SK-N-MC (cell line): Measurements from ENCODE around the gene PSMD1.
"Not testable (repeated sequence)": the region's sequence is repeated elsewhere in the genome, so short reads cannot be mapped to it uniquely, and the experiment has no call there.

ENCODE experiments used
- DNase-seq: peaks from one replicate; pipeline ENCODE4 v3.0.0-alpha.2; 2011; ENCODE audit warnings: low read depth, low spot score
- H3K27ac ChIP-seq: fragments of 200-600 bp; sonication (generic); 2 replicates; pipeline ENCODE4 v1.5.1; 2016; ENCODE audit warnings: mixed run types
- H3K36me3 ChIP-seq: fragments of 200-600 bp; sonication (generic); 2 replicates; pipeline ENCODE4 v1.6.1; 2017; ENCODE audit warnings: antibody characterized with exemption, low read length, mixed read lengths; ENCODE audit not compliant: insufficient read depth
- H3K4me3 ChIP-seq: fragments of 200-600 bp; sonication (generic); 2 replicates; pipeline ENCODE4 v1.5.1; 2016
- H3K9ac ChIP-seq: fragments of 200-600 bp; sonication (generic); 2 replicates; pipeline ENCODE4 v1.8.0; 2017; ENCODE audit warnings: mixed run types, mixed read lengths; ENCODE audit not compliant: insufficient read length
- H3K9me3 ChIP-seq: fragments of 200-600 bp; sonication (generic); 2 replicates; pipeline ENCODE4 v1.6.1; 2017; ENCODE audit warnings: low read depth, mild to moderate bottlenecking, antibody characterized with exemption, low read length, moderate library complexity, mixed read lengths
- EZH2 ChIP-seq: fragments of 200-600 bp; sonication (generic); IDR thresholded peaks from one replicate; pipeline ENCODE4 v1.6.1; 2017; ENCODE audit warnings: antibody characterized with exemption
- FOXP2 ChIP-seq: optimal IDR thresholded peaks from 2 replicates; pipeline ENCODE3; 2011; ENCODE audit warnings: mild to moderate bottlenecking, moderate library complexity; ENCODE audit not compliant: insufficient read depth; ENCODE audit errors: extremely low read length, control extremely low read depth
- POLR2AphosphoS5 ChIP-seq: IDR thresholded peaks from 2 replicates; pipeline ENCODE4 v1.6.1; 2012; ENCODE audit warnings: mild to moderate bottlenecking, low read depth, low read length, borderline replicate concordance

Gene PSMD1

DNA sequence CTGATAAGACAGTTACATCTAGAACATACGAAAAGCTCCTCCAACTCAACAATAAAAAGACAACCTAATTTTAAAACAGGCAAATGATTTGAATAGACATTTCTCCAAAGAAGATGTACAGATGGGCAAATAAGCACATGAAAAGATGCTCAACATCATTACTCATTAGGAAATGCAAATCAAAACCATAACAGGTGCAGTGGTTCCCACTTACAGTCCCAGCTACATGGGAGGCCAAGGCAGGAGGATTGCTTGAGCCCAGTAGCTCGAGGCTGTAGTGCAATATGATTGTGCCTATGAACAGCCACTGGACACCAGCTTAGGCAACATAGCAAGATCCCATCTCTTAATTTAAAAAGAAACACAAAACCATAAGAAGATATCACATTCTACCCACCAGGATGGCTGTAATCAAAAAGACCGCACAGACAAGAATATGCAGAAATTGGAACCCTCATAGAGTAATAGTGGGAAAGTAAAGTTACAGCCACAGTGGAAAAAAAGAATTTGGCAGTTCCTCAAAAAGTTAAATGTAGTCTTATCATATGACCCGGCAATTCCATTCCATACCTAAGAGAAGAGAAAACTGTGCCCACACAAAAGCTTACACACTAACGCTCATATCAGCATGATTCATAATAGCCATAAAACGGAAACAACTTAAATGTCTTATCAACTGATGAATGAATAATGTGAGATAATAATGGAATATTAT is 111.2 kb downstream of the PSMD1 start:
- Histone ChIP-seq H3K9ac (no peak overlapping the region), H3K27ac (no peak overlapping the region), H3K36me3 (peaks cover 90% of the 10 kb centered on the region), H3K9me3 (no peaks in the 10 kb centered on the region), H3K4me3 (no peak overlapping the region)
- TF ChIP-seq FOXP2 (no peak), EZH2 (no peak), POLR2AphosphoS5 (no peak)
- no peak for DNase-seq

GRCh38 chr2:231168460-231169139 is 111.9 kb downstream of the PSMD1 start:
- TF ChIP-seq POLR2AphosphoS5 (no peak), FOXP2 (no peak), EZH2 (no peak)
- Histone ChIP-seq H3K27ac (no peak overlapping the region), H3K4me3 (no peak overlapping the region), H3K9ac (no peak overlapping the region), H3K9me3 (no peaks in the 10 kb centered on the region), H3K36me3 (peaks cover 83% of the 10 kb centered on the region)
- DNase-seq = no peak

- no peak overlapping the region for H3K9ac ChIP-seq
- TF ChIP-seq POLR2AphosphoS5 = no peak
- TF ChIP-seq FOXP2 = no peak
- no peak for TF ChIP-seq EZH2
- no peak for DNase-seq
- no peaks in the 10 kb centered on the region for H3K9me3 ChIP-seq
- H3K27ac ChIP-seq = no peak overlapping the region
- peaks cover 83% of the 10 kb centered on the region for H3K36me3 ChIP-seq
- no peak overlapping the region for H3K4me3 ChIP-seq
Observed at GRCh38 chr2:231169488-231169887, 112.8 kb downstream of the PSMD1 start.

DNA sequence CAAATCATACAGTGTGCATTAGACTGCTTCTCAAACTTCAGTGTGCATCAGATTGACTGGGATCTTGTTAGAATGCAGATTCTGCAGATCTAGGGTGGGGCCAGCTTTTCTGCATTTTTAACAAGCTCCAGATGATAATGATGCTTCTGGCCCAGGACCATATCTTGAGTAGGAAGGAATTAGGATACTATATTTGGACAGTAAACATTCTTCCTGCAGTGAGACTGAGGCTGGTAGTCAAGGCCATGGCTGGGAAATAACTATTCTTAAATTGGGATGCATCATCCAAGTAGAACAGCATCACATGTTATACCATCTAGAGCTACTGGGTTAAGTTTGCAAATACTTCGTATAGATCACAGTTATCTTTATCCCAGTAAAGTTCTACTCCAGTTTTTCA is 113.4 kb downstream of the PSMD1 start:
- TF ChIP-seq POLR2AphosphoS5 (no peak), FOXP2 (no peak), EZH2 (no peak)
- Histone ChIP-seq H3K4me3 (no peak overlapping the region), H3K9ac (no peak overlapping the region), H3K9me3 (no peaks in the 10 kb centered on the region), H3K27ac (no peak overlapping the region), H3K36me3 (peaks cover 83% of the 10 kb centered on the region)
- DNase-seq = no peak

GRCh38 chr2:231172025-231172424 is 115.4 kb downstream of the PSMD1 start:
- Histone ChIP-seq H3K9me3 (no peaks in the 10 kb centered on the region), H3K27ac (no peak overlapping the region), H3K4me3 (no peak overlapping the region), H3K36me3 (peaks cover 66% of the 10 kb centered on the region), H3K9ac (no peak overlapping the region)
- TF ChIP-seq EZH2 (no peak), POLR2AphosphoS5 (no peak), FOXP2 (no peak)
- DNase-seq = no peak

DNA sequence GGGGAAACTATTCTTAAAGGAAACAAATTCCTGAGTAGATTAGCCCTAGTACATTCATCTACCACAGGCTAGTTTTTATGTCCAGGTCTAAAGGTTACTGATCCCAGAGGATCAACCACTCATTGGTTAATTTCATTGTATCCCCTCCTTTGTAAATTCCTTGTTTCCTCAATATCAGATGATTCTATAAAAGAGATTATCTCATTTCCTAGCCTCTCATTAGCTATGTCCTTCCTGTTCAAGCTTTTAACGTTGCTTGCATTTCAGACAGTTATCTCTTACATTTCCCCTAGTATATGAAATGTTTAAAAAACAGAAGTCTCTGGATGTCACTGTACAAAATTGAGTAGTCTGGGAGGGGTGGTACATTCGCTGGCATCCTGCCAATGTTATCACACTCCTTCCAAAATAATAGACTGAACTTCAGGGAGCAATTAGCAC is 117.6 kb downstream of the PSMD1 start:
- DNase-seq = no peak
- Histone ChIP-seq H3K9me3 (no peaks in the 10 kb centered on the region), H3K36me3 (peaks cover 46% of the 10 kb centered on the region), H3K4me3 (no peak overlapping the region), H3K27ac (0 out of 2 replicates have a peak overlapping the region, but pooled peaks have one; percentile 23), H3K9ac (no peak overlapping the region)
- TF ChIP-seq FOXP2 = no peak
- TF ChIP-seq EZH2 = no peak
- no peak for TF ChIP-seq POLR2AphosphoS5

DNA sequence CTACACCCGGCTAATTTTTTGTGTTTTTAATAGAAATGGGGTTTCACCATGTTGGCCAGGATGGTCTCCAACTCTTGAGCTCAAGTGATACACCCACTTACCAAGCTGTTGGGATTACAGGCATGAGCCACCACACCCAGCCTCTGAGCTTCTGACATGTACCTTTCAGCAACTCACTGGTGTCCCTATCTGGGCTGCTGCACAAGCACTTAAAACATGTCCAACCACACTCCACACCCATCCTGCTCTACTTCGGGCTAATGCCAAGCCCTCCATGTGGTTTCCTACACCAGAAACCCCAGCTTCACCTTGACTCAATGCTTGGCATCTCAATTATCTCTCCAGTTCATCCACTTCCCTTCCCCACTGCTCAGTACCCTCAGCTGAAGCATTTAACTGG is 119.4 kb downstream of the PSMD1 start:
- no peak overlapping the region for H3K4me3 ChIP-seq
- DNase-seq = no peak
- H3K27ac ChIP-seq = no peak overlapping the region
- H3K36me3 ChIP-seq = peaks cover 30% of the 10 kb centered on the region
- H3K9me3 ChIP-seq = no peaks in the 10 kb centered on the region
- H3K9ac ChIP-seq = no peak overlapping the region
- TF ChIP-seq FOXP2 (no peak), EZH2 (no peak), POLR2AphosphoS5 (no peak)

DNA sequence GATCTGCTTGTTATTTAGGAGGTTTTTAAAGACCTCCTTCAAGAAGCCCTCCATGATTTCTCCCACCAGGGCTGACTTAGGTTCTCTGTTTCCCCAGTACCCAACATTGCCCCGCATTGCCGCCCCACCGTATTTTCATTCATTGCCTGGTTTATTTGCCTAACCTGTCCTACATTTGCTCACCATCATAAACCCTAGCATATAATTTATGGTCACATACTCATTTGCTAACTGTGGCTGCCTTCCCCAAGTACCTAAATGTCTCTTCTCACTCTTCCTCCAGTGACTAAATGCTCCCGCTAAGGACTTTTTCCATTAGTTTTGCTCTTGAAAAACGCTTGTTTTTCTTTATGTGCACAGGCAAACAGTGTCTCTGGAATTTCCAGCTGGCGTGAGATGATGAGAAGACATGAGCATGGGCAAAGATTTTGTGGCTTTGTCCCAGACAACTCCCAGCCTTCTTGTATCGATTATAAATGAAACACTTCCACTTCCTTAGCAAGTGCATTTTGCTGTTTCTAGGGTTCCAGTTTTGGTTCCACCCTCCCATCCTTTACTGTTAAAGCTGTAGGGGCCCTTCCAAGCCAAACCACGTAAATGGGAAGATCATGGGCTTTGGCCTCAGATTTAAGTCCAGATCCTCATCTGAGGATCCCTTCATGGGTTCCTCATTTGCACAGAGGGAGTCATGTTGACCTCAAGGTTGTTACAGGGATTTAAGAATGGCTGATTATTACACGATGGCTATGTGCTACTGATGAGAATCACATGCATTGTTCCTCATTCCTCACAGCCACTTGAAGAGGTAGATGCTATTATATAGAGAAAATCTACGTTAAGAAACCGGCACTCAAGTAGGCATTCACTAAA is 120.7 kb downstream of the PSMD1 start:
- Histone ChIP-seq H3K36me3 (peaks cover 19% of the 10 kb centered on the region), H3K27ac (no peak overlapping the region), H3K9ac (no peak overlapping the region), H3K4me3 (no peak overlapping the region), H3K9me3 (no peaks in the 10 kb centered on the region)
- no peak for DNase-seq
- TF ChIP-seq POLR2AphosphoS5 (no peak), EZH2 (no peak), FOXP2 (no peak)

- not testable (repeated sequence) for H3K27ac ChIP-seq, H3K9me3 ChIP-seq, DNase-seq, H3K4me3 ChIP-seq, H3K9ac ChIP-seq
- H3K36me3 ChIP-seq = peaks cover 12% of the 10 kb centered on the region; the same call in 1 of the 2 replicates
Observed at GRCh38 chr2:231178805-231179204, 122.1 kb downstream of the PSMD1 start.
